Stimulated activated CD4-positive, alpha-beta T cell treated with anti-CD3 and anti-CD28 coated beads, Interleukin-1b, Interleukin-23, amount 100 ng/mL, for 24 hours (primary cell): ENCODE measurements around the gene FRMD1.

ENCODE experiments used
- DNase-seq, 4 experiments: peaks; one replicate each; pipeline ENCODE4 v3.0.0-alpha.2; 2020; ENCODE audit warnings: low read depth in 4 of 4, low spot score in 1 of 4

FRMD1 gene

GRCh38 chr6:168056892-168057527 lies 22.0 kb downstream of the FRMD1 start:
- no peak for DNase-seq

DNA sequence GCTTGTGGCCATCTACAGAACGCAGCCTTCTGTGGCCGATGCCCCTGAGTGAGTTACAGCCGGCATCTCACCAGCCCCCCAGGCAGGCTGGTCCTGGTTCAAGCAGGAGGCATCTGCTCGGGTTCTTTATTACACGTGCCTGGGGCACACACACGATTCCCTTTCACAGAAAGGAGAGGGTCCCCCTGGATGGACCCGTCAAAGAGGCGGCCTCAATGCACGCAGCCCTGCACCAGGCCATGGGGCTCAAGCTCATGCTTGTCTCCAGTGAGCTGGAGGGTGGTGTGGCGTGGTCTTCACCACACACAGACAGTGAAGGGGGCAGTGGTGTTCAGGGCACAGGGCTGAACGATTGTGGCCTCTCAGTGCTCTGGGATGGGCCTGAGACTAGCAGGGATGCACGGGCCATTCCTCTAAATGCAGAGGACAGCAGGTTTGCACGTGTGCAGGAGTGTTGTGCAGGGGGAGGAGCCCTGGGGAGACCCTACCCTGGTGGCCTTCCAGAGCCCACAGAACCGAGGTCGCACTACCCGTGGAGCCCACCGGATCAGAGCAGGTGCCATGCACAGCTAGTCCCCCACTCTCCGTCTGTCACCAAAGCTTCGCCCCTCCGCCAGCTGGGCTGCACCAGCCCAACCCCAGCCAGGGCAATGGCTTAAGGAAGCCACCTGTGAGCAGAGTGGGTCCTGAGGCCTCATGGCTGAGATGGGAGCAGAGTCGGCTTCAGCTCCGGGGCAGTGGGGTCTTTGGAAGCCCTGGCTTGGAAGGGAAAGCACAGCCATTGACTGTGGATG lies 23.1 kb downstream of the FRMD1 start:
- DNase-seq = no peak

- DNase-seq = no peak
These were observed 24.0 kb downstream of the FRMD1 start for GRCh38 chr6:168054765-168055560.

GRCh38 chr6:168053957-168054471 lies 25.0 kb downstream of the FRMD1 start:
- no peak for DNase-seq

DNA sequence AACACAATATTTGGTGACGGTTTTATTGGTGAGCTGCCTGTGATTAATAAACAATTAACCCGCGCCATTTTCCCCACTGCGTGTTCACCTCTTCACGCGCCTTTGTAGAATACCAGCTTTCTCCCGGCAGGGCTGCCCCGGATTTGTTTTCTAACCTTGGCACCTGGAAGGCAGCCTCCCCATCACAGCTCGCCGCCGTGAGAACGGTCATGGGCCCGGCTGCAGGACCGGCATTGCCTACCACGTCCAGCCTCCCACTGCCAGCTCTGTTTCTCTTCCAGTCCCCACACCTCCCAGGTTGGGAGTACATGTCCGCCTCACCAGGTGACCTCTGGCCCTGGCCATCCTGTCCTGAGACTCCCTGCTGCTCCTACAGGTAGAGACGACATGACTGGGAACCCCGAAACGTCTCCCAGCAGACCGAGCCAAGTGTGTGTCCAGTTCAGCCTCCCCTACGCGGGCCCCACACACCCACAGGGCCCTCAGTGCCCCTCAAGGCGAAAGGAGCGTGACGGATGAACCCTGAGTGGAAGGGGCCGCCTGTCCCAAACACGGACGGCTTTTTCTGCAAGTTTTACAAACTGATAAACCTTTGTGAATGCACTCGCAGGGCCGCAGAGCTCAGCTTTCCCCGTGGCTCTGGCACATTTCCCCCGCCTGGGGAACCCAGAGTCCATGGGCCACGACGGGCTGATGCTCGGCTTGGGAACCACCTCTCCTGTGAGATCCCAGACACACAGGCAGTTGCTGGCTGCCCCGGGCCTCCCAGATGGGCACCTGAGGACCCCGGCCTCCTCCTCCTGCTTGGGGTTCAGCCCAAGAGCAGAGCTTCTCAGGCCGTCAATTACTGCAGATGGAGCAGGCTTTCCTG lies 25.7 kb downstream of the FRMD1 start:
- DNase-seq = no peak

DNA sequence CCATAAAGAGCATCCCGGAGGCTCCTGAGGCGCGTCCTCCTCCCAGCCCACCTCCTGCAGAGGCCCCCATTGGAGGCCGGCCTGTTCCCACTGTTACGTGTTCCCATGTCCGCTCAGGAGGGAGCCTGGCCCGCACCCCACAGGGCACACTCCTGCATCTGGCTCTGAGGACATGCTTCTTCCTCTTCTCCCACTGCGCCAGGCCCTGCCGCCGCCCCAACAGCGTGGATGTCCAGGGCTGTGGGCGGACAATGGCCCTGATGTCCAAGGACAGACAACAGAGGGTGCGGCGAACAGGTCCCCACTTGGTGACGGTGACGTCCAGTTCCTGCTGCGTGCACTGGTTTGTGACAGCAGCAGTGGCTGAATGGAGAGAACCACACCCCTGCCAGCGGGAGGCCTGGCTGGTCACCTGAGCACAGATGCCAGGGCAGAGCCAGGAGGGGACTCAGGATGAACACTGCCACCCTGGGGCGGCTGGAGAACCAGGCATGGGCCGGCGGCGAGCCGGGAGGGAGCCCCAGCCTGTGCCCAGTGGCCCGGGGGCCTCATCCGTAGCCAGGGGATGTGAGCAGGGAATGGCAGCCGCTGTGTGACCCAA lies 26.6 kb downstream of the FRMD1 start:
- DNase-seq = no peak

GRCh38 chr6:168051648-168052047 lies 27.4 kb downstream of the FRMD1 start:
- DNase-seq = no peak

- no peak for DNase-seq
These were observed 28.0 kb downstream of the FRMD1 start for GRCh38 chr6:168050881-168051586.

- DNase-seq = no peak
These were observed 28.7 kb downstream of the FRMD1 start for GRCh38 chr6:168050225-168050880.

DNA sequence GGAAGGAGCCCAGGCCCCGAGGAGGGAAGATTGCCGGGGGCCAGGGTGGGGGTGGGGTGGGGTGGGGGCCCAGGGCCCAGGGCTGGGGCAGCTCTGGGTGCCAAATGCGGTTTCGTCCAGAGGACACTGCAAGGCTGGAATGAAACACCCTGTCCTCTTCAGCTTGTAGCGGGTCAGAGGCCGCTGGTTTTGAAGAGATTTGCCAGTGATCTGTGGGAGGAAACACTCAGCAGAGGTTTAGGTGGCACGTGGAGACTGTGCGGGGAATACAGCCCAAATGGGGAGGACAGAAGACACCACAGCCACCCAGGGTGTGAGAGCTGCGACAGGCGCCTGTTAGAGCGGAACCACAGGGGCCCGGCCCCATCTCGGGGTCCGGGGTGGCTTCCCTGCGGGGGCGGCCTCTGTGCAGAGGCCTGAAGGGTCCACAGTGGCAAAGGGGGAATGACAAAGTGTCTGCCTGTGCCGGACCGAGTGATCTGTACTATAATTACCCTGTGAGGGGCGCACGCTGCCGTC lies 29.2 kb downstream of the FRMD1 start:
- DNase-seq = no peak

- DNase-seq = no peak
These were observed 29.7 kb downstream of the FRMD1 start for GRCh38 chr6:168049277-168049676.

DNA sequence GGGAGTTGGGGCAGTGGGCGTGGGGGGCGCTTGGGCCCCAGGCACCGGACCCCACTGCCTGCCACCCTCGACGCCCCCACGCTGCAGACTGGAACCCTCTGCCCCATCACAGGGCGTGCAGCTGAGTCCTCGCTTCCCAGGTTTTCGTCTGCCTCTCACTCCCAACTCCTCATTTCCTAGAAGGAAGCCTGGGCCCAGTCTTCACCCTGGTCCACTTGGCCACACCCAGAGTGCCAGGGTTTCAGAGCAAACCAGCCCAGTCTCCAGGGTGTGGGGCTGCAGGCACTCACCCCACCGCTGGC lies 30.3 kb downstream of the FRMD1 start:
- no peak for DNase-seq

GRCh38 chr6:168047841-168048723 lies 30.9 kb downstream of the FRMD1 start:
- DNase-seq = no peak

GRCh38 chr6:168046696-168047095 lies 32.3 kb downstream of the FRMD1 start:
- DNase-seq = no peak

DNA sequence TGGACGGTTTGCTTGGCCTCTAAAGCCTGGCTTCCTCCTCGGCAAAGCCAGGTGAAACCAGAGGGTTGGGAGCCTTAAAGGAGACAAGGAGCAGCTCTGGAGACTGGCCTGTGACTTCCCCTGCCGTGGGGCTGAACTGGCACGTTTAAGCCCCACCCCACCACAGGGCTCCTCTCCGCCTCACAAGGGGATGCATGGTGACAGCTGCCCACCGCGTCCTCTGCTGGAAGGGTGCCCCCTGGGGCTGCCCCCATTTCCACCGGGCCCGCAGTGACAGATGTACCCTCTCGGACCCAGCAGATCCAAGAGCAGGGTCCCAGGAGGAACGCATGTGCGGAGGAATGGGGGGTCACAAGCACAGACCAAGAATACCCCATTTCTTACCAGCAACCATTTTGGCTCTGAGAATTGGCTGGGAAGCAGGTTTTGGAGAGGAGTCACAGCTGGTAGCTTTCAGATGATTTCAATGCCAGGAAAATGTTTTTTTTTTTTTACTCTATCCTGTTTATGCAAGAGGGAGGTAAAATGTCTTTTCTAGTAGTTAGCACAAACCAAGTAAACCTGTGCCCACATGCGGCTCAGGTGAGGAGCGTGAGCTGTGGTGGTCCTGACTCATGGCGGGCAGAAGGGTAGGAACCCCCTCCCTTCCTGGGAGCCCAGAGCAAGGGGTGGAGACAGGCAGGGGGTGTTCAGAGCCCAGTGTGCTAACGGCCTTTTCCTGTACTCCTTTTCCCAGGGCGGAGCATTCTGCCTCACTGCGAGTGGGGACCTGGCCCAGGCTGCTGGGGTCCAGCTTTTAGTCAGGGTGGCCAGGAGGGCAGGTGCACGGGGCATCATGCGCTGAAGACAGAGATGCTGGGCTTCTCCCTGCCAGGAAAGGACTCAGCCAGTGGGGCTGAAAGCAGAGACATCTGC lies 33.0 kb downstream of the FRMD1 start:
- no peak for DNase-seq

- no peak for DNase-seq
These were observed 33.8 kb downstream of the FRMD1 start for GRCh38 chr6:168045141-168045691.
